HTR-8/SVneo (cell line): ENCODE results near the gene GNG12.
A peak's percentile ranks its signal among the peaks of the same experiment; 100 is the strongest.
"Not testable (repeated sequence)": the region's sequence is repeated elsewhere in the genome, so short reads cannot be mapped to it uniquely, and the experiment has no call there.

Experiments
- DNase-seq: peaks from one replicate; pipeline ENCODE4 v3.0.0; 2011; ENCODE audit warnings: low spot score, mixed read lengths; ENCODE audit not compliant: insufficient read length
- FAIRE-seq: peaks from 2 replicates; lab custom pipeline; 2011; peaks lifted over from hg19 to GRCh38; lab: Jason Lieb, UNC

Gene GNG12

DNA sequence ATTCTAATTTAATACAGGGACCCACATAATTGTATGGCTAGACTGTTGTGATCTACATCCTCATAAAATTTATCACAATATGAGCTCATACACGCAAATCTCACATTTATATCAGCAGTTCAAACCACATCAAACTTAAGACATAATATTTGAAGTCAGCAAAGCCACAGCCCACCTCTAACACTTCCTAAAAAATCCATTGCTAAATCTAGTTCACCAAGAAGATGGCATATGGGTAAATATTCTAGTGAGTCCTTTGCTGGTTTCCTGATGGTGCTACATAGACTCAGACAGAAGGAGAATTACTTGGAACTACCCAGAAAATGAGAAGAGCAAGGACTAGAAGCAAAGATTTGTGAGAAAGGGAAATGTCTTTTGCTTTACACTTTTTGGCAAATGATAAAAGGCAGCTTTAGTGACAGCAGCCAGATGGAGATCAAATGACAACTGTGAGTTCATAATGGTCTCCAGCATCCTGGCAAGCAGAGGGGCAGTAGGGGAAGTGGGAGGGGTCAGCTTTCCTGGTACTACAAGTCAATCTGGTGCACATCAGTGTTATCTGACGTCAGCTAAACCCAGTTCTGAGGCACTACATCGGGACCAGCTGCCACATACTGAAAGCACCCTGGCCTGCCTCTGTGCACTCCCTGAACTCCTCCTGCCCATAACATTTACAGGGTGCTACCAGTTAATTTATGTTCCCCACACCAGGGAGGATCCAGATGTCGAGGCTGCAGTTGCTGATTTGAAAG, 158.8 kb downstream of the GNG12 start:
- FAIRE-seq (peak; percentile 72), DNase-seq (no peak)

- DNase-seq: no peak
- no peak for FAIRE-seq
Observed at GRCh38 chr1:67673468-67674201, 159.6 kb downstream of the GNG12 start.

- FAIRE-seq: no peak
Observed at GRCh38 chr1:67672260-67672803, 160.9 kb downstream of the GNG12 start.

DNA sequence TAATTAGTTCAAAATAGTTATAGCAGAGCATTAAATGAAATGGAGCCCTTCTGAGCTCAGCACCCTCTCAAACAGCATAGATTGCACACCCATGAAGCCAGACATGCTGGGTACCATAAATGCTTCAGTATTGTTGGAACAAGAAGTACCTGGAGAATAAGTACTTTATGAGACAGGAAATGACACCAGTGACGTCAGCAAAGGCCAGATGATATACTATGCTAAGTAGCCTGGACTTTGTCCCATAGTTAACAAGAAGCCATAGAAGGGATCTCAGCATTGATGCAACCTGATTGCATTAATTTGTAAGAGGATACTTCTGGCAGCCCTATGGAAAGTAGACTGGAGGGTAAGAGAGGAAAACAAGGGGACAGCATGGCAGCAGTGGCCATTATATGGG, 164.6 kb downstream of the GNG12 start:
- DNase-seq (no peak), FAIRE-seq (no peak)

More at GRCh38 chr1:67672260-67672803, 160.9 kb downstream of the GNG12 start:
- no peak for DNase-seq

DNA sequence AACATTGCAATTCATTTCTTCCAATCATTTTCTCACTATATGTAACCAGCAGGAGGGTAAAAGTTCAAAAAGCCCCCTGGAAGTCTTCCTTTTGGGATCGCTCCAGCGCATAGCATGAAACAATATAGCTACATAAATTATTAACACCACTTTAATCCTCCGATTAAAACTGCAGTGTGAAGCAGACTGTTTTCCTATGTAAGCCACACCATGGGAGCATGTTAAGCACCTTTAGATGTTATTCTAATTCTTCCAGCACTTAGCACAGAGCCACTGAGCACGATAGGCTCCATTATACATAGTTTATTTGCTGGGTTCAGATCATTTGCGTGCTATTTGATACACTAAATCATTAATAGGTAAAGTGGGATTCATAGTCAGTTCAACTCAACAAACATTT, 166.6 kb downstream of the GNG12 start:
- DNase-seq (no peak), FAIRE-seq (no peak)

- FAIRE-seq: not testable (repeated sequence)
Observed at GRCh38 chr1:67665307-67665706, 168.0 kb downstream of the GNG12 start.

DNA sequence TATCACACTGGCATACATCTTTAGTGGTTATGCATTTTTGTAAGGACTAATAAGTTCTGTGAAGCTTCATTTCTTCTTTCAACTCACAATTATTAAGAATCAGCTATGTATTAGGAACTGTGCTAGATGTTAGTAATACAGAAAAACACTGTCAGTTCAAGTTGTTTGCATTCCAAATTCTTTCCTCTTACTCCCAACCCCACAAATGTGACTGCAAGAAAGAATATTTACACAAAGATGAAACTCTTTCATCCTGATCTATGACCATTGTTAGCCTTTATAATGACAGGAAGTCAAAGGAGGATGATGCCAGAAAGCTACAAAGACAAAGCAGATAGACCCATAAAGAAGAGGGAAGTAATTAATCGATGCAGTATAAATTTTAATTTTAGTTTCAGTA, 169.2 kb downstream of the GNG12 start:
- DNase-seq (no peak), FAIRE-seq (no peak)

More at GRCh38 chr1:67665307-67665706, 168.0 kb downstream of the GNG12 start:
- not testable (repeated sequence) for DNase-seq

DNA sequence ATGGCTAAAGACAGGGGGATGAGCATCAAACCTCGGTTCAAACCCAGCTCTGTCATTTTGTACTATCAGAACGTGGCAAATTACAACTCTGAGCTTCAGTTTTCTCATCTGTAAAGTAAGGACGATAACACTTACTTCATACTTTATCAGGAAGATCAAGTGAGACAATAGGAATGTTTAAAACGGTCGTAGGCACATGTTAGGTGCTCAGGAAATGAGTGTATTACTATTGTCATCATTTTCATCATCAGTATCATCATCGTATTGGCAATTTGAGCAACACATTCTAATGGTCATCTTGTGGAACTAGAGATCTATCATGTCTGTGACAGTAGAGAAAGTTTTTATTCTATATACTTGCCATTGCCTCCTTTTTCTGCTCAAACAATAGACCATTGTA, 170.4 kb downstream of the GNG12 start:
- DNase-seq: no peak
- FAIRE-seq: no peak

DNA sequence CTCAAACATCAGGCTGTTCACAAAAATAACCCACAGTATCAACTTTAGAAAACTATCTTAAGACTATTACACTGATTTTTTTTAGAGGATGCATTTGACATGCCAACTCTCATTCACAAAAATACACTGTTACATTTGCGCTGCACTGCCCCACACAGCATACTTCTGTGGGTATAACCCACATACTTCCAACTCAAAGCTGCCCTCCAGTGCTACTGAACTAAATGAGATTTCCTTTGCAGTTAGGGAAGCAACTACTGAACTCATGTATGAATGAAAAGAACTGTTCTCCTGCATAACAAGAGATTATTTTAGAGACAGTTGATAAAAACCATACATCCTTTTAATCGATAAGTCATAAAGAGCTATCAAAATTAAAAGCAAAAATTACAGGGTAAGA, 174.0 kb downstream of the GNG12 start:
- no peak for DNase-seq
- FAIRE-seq: no peak

GRCh38 chr1:67657152-67657551, 176.1 kb downstream of the GNG12 start:
- DNase-seq, FAIRE-seq: not testable (repeated sequence)

GRCh38 chr1:67655581-67655980, 177.7 kb downstream of the GNG12 start:
- DNase-seq: no peak
- no peak for FAIRE-seq

- FAIRE-seq (no peak), DNase-seq (no peak)
Observed at GRCh38 chr1:67653304-67653703, 180.0 kb downstream of the GNG12 start.

DNA sequence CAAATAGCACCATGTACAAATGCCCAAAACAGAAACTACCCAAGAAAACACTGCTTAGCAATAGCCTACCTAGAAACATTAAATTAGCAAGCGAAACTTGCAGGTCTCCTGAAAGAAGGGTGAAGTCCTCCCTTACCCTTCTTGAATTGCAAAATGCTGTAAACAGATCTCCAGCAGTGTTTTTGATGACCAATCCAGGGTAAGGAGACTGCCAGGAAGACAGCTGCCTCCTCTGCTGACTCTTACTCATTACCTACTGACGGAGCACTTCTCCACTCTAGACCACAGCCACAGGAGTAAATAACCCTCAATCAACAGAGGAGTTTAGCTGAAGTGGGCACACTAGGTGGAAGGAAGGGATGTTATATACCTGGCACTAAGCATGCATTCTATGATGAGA, 180.5 kb downstream of the GNG12 start:
- DNase-seq: no peak
- no peak for FAIRE-seq
